GM12892 (cell line): ENCODE results near the gene ATOX1.

Source experiments
- POLR2A ChIP-seq: IDR thresholded peaks from 2 replicates; pipeline ENCODE4 v1.6.1; 2011; ENCODE audit warnings: low read depth, low read length, control low read depth
- POLR2AphosphoS5 ChIP-seq: IDR thresholded peaks from 2 replicates; pipeline ENCODE4 v1.6.1; 2011; ENCODE audit warnings: low read depth, low read length, control low read depth
- TAF1 ChIP-seq: IDR thresholded peaks from 2 replicates; pipeline ENCODE4 v1.6.1; 2011; ENCODE audit warnings: low read depth, mild to moderate bottlenecking, control low read depth, low read length, borderline replicate concordance

- no peak for TF ChIP-seq POLR2A
- no peak for TF ChIP-seq POLR2AphosphoS5
- no peak for TF ChIP-seq TAF1
Observed at GRCh38 chr5:151745071-151745705, 13.2 kb downstream of the ATOX1 start.
